HFFc6 (cell line): ENCODE data around the gene C11orf86. TPM values are rescaled to one million over a fixed set of nuclear protein-coding genes. Genes with fewer than 3 reads are reported as not detected.

Experiments used
- DNase-seq: peaks from one replicate; pipeline ENCODE4 v3.0.0-alpha.2; 2018
- H3K27ac Mint-ChIP-seq: 2 replicates; pipeline ENCODE4 v1.8.0; 2020; ENCODE audit warnings: mild to moderate bottlenecking, mixed read lengths
- H3K27me3 Mint-ChIP-seq: 2 replicates; pipeline ENCODE4 v1.8.0; 2021; ENCODE audit warnings: mild to moderate bottlenecking, moderate library complexity, mixed read lengths; ENCODE audit not compliant: insufficient read depth
- H3K36me3 Mint-ChIP-seq: 2 replicates; pipeline ENCODE4 v1.8.0; 2021; ENCODE audit warnings: low read depth, mixed read lengths
- H3K4me1 Mint-ChIP-seq: 2 replicates; pipeline ENCODE4 v1.8.0; 2020; ENCODE audit warnings: low read depth, mixed read lengths
- H3K4me3 Mint-ChIP-seq: 2 replicates; pipeline ENCODE4 v1.8.0; 2020; ENCODE audit warnings: mild to moderate bottlenecking, moderate library complexity, mixed read lengths
- H3K9me3 Mint-ChIP-seq: 2 replicates; pipeline ENCODE4 v1.8.0; 2020; ENCODE audit warnings: mild to moderate bottlenecking, mixed read lengths
- CTCF ChIP-seq: fragments of 200-600 bp; sonication (generic); IDR thresholded peaks from 2 replicates; pipeline ENCODE4 v1.5.0; 2021; ENCODE audit warnings: antibody characterized with exemption, mild to moderate bottlenecking
- total RNA-seq, 6 experiments: library from RNA; stranded (reverse); fragmentation: NEBNext Ultra II Directional; extraction: Animal tissue kit (Norgen Biotek cat#: 25700); gene quantifications; 2 replicates in 1 of 6; 3 replicates in 5 of 6; pipeline ENCODE4 v1.2.3, GENCODE V29; 2021

Gene C11orf86
- total RNA-seq, 6 experiments from 2014 or later, result not detected

GRCh38 chr11:66936311-66936711 lies 38.8 kb upstream of the C11orf86 start:
- H3K4me1 Mint-ChIP-seq, result peaks cover 15% of the 10 kb centered on the region
- TF ChIP-seq CTCF, result no peak
- H3K9me3 Mint-ChIP-seq, result no peaks in the 10 kb centered on the region
- H3K36me3 Mint-ChIP-seq, result no peaks in the 10 kb centered on the region
- H3K4me3 Mint-ChIP-seq, result no peak overlapping the region
- no peak overlapping the region for H3K27ac Mint-ChIP-seq
- DNase-seq, result peak; percentile 36
- peaks cover 4% of the 10 kb centered on the region; the same call in 1 of the 2 replicates for H3K27me3 Mint-ChIP-seq

GRCh38 chr11:66937193-66937733 lies 37.8 kb upstream of the C11orf86 start:
- H3K36me3 Mint-ChIP-seq, result peaks cover 2% of the 10 kb centered on the region; the same call in 1 of the 2 replicates
- no peak for TF ChIP-seq CTCF
- H3K27ac Mint-ChIP-seq, result no peak overlapping the region
- H3K4me1 Mint-ChIP-seq, result peaks cover 15% of the 10 kb centered on the region
- no peak for DNase-seq
- no peak overlapping the region for H3K4me3 Mint-ChIP-seq
- H3K27me3 Mint-ChIP-seq, result peaks cover 4% of the 10 kb centered on the region; the same call in 1 of the 2 replicates
- no peaks in the 10 kb centered on the region for H3K9me3 Mint-ChIP-seq

GRCh38 chr11:66938582-66939135 lies 36.4 kb upstream of the C11orf86 start:
- peaks cover 4% of the 10 kb centered on the region; the same call in 1 of the 2 replicates for H3K27me3 Mint-ChIP-seq
- H3K36me3 Mint-ChIP-seq, result peaks cover 5% of the 10 kb centered on the region; the same call in 1 of the 2 replicates
- peaks cover 15% of the 10 kb centered on the region for H3K4me1 Mint-ChIP-seq
- DNase-seq, result no peak
- no peaks in the 10 kb centered on the region for H3K9me3 Mint-ChIP-seq
- H3K27ac Mint-ChIP-seq, result no peak overlapping the region
- TF ChIP-seq CTCF, result no peak
- H3K4me3 Mint-ChIP-seq, result no peak overlapping the region

- TF ChIP-seq CTCF, result no peak
- H3K36me3 Mint-ChIP-seq, result peaks cover 6% of the 10 kb centered on the region; the same call in 1 of the 2 replicates
- H3K9me3 Mint-ChIP-seq, result no peaks in the 10 kb centered on the region
- H3K27ac Mint-ChIP-seq, result peak overlapping the region; percentile 94
- no peaks in the 10 kb centered on the region; the same call in 1 of the 2 replicates for H3K27me3 Mint-ChIP-seq
- peaks cover 21% of the 10 kb centered on the region for H3K4me1 Mint-ChIP-seq
- 0 out of 2 replicates have a peak overlapping the region, but pooled peaks have one; percentile 15 for H3K4me3 Mint-ChIP-seq
- peak; percentile 92 for DNase-seq
Measured at GRCh38 chr11:66950112-66950535, 25.0 kb upstream of the C11orf86 start.

- Mint-ChIP-seq H3K36me3 (peaks cover 6% of the 10 kb centered on the region; the same call in 1 of the 2 replicates), H3K4me3 (no peak overlapping the region), H3K27me3 (no peaks in the 10 kb centered on the region; the same call in 1 of the 2 replicates), H3K27ac (peak overlapping the region; percentile 94; the same call in 1 of the 2 replicates), H3K9me3 (no peaks in the 10 kb centered on the region), H3K4me1 (peaks cover 26% of the 10 kb centered on the region)
- DNase-seq, result no peak
- TF ChIP-seq CTCF, result no peak
Measured at GRCh38 chr11:66951135-66951534, 24.0 kb upstream of the C11orf86 start.
